CD4-positive, alpha-beta T cell (primary cell): ENCODE measurements around the gene IL17C. TPM values are rescaled to one million over a fixed set of nuclear protein-coding genes. Genes with fewer than 3 reads are reported as not detected.

Source experiments
- ATAC-seq: fragments of 200-7000 bp; cut with Tn5 transposase; one replicate; pipeline ENCODE4 v1.10.0; 2022; ENCODE audit warnings: mild to moderate bottlenecking; ENCODE audit not compliant: poor library complexity
- CTCF ChIA-PET: fragments of 350-600 bp; sonication (Branson Sonifier 250); formaldehyde crosslinking; loops from one replicate; lab custom pipeline; 2021; ENCODE audit warnings: antibody characterized with exemption, inconsistent platforms; lab: Charles Lee
- POLR2A ChIA-PET: fragments of 350-600 bp; sonication (Branson Sonifier 250); formaldehyde crosslinking; loops from one replicate; lab custom pipeline; 2021; ENCODE audit warnings: antibody characterized with exemption, inconsistent platforms; lab: Charles Lee
- DNase-seq, 14 experiments: peaks; one replicate each; pipeline ENCODE4 v3.0.0-alpha.2; 2013 to 2020; ENCODE audit warnings: mixed read lengths in 2 of 14
- H3K27ac ChIP-seq, 2 donors: one replicate each; pipeline versions ENCODE4 v1.5.1 to v1.7.0; 2013; ENCODE audit warnings: low read length in 2 of 2, low read depth in 1 of 2, mild to moderate bottlenecking in 1 of 2
- H3K27me3 ChIP-seq, 2 experiments: 1 replicate in 1 of 2; 2 replicates in 1 of 2; pipeline versions ENCODE4 v1.6.1 to v1.7.0; 2013; ENCODE audit warnings: low read length in 2 of 2, control low read depth in 1 of 2, mild to moderate bottlenecking in 1 of 2, moderate library complexity in 1 of 2; ENCODE audit not compliant: insufficient read depth in 2 of 2, control insufficient read depth in 1 of 2
- H3K36me3 ChIP-seq: one replicate; pipeline ENCODE4 v1.6.1; 2013; ENCODE audit warnings: low read length, control low read depth; ENCODE audit not compliant: insufficient read depth
- H3K4me1 ChIP-seq: one replicate; pipeline ENCODE4 v1.6.1; 2013; ENCODE audit warnings: low read length, control low read depth; ENCODE audit not compliant: insufficient read depth
- H3K4me3 ChIP-seq: one replicate; pipeline ENCODE4 v1.5.1; 2013; ENCODE audit warnings: mild to moderate bottlenecking, low read length, moderate library complexity
- H3K9me3 ChIP-seq, 2 experiments: 1 replicate in 1 of 2; 2 replicates in 1 of 2; pipeline versions ENCODE4 v1.6.1 to v1.7.0; 2013; ENCODE audit warnings: low read length in 2 of 2, mild to moderate bottlenecking in 2 of 2, control low read depth in 1 of 2, moderate library complexity in 1 of 2; ENCODE audit not compliant: control insufficient read depth in 1 of 2, insufficient read depth in 1 of 2
- H3K27ac Mint-ChIP-seq: one replicate; pipeline ENCODE4 v1.8.0; 2020; ENCODE audit warnings: mixed read lengths
- H3K27me3 Mint-ChIP-seq: one replicate; pipeline ENCODE4 v1.8.0; 2021; ENCODE audit warnings: mixed read lengths
- H3K36me3 Mint-ChIP-seq: one replicate; pipeline ENCODE4 v1.8.0; 2021; ENCODE audit warnings: low read depth, mixed read lengths
- H3K4me1 Mint-ChIP-seq: one replicate; pipeline ENCODE4 v1.8.0; 2021; ENCODE audit warnings: low read depth, mixed read lengths
- H3K4me3 Mint-ChIP-seq: one replicate; pipeline ENCODE4 v1.8.0; 2020; ENCODE audit warnings: mild to moderate bottlenecking, mixed read lengths
- H3K9me3 Mint-ChIP-seq: one replicate; pipeline ENCODE4 v1.8.0; 2020; ENCODE audit warnings: mixed read lengths
- intact Hi-C, 2 experiments: fragments of 100-400 bp; cut with DNase I in 1 of 2; cut with micrococcal nuclease in 1 of 2; formaldehyde crosslinking; loops; one replicate each; pipeline versions ENCODE4 v1.15.1 to v1.9.0; 2023 to 2025; cut with DNase I, micrococcal nuclease
- total RNA-seq, 174 experiments: library from RNA in 2 of 174; stranded (reverse) in 2 of 174; gene quantifications; one replicate each; pipeline ENCODE4 v1.2.3 and lab custom pipeline; 2021 to 2026
- TF ChIP-seq, protein P1 (sequence below): fragments of 200-600 bp; IDR thresholded peaks from one replicate; pipeline ENCODE4 v1.8.0; 2022; ENCODE audit warnings: antibody characterized with exemption, mild to moderate bottlenecking

The IL17C gene
- total RNA-seq, 2 experiments from 2014 or later = 0.77 TPM; not detected in 1

DNA sequence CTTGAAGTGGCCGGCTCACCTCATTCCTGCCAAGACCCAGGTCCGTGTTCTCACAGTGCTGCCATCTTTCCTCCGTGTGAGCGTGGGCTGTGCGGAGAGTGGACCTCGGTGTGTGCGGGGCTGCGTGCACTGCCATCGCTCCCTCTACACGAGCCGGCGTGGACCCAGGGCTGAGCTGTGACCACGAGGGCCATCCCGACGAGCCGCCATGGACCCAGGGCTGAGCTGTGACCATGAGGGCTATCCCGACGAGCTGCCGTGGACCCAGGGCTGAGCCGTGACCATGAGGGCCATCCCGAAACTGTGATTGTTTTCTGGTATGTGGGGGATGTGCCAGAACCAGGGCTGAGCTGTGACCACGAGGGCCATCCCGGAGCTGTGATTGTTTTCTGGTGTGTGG, 33.4 kb downstream of the IL17C start:
- no peaks in the 10 kb centered on the region for H3K4me1 Mint-ChIP-seq
- no peak overlapping the region for H3K4me3 Mint-ChIP-seq
- H3K4me1 ChIP-seq = no peaks in the 10 kb centered on the region
- TF ChIP-seq, protein P1, sequence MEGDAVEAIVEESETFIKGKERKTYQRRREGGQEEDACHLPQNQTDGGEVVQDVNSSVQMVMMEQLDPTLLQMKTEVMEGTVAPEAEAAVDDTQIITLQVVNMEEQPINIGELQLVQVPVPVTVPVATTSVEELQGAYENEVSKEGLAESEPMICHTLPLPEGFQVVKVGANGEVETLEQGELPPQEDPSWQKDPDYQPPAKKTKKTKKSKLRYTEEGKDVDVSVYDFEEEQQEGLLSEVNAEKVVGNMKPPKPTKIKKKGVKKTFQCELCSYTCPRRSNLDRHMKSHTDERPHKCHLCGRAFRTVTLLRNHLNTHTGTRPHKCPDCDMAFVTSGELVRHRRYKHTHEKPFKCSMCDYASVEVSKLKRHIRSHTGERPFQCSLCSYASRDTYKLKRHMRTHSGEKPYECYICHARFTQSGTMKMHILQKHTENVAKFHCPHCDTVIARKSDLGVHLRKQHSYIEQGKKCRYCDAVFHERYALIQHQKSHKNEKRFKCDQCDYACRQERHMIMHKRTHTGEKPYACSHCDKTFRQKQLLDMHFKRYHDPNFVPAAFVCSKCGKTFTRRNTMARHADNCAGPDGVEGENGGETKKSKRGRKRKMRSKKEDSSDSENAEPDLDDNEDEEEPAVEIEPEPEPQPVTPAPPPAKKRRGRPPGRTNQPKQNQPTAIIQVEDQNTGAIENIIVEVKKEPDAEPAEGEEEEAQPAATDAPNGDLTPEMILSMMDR = no peak
- intact Hi-C loops = no loop called here
- no peak overlapping the region for H3K27ac ChIP-seq
- peaks cover 5% of the 10 kb centered on the region for H3K36me3 Mint-ChIP-seq
- CTCF ChIA-PET = no interaction called here
- H3K27me3 Mint-ChIP-seq = no peaks in the 10 kb centered on the region
- H3K27me3 ChIP-seq = no peaks in the 10 kb centered on the region
- no peak for DNase-seq
- no peak for ATAC-seq
- no peaks in the 10 kb centered on the region for H3K9me3 Mint-ChIP-seq
- no peak overlapping the region for H3K27ac Mint-ChIP-seq
- POLR2A ChIA-PET = no interaction called here
- no peak overlapping the region for H3K4me3 ChIP-seq
- no peaks in the 10 kb centered on the region for H3K9me3 ChIP-seq
- peaks cover 11% of the 10 kb centered on the region for H3K36me3 ChIP-seq

DNA sequence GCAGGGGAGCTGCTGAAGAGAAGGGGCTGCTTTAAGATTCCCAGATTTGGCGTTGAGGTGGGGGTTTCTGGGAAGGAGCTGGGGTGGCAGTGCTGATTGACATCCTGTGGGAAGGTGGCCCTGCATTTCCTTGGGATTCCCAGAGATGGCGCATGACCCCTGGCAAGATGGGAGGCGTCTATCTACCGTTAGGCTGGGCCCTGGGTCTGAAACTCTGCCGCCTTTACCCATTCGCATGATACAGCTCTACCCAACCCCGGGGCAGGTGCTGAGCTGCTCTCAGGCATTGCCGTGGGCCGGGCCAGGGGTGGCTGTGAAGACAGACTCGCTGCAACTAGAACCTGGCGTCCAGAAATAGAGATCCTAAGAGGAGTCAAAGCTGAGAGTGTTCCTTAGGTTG, 34.4 kb downstream of the IL17C start:
- no peak overlapping the region for H3K4me3 Mint-ChIP-seq
- H3K27me3 ChIP-seq = no peaks in the 10 kb centered on the region
- intact Hi-C loops = no loop called here
- H3K27ac Mint-ChIP-seq = no peak overlapping the region
- no peak overlapping the region for H3K27ac ChIP-seq
- DNase-seq (no peak), ATAC-seq (no peak)
- peaks cover 8% of the 10 kb centered on the region for H3K36me3 Mint-ChIP-seq
- TF ChIP-seq, protein P1 = no peak
- ChIA-PET POLR2A (interaction anchor here (0.6 to 1.2 kb wide), 3 partner anchors 9 to 12 kb away, joined by 3 to 4 read pairs (median 3); no protein-coding TSS in a partner anchor), CTCF (interaction anchor here (0.8 kb wide), 1 partner anchor 12 kb away, joined by 3 read pairs; no protein-coding TSS in a partner anchor)
- H3K4me1 Mint-ChIP-seq = no peaks in the 10 kb centered on the region
- no peaks in the 10 kb centered on the region for H3K9me3 ChIP-seq
- H3K4me3 ChIP-seq = no peak overlapping the region
- H3K27me3 Mint-ChIP-seq = no peaks in the 10 kb centered on the region
- no peaks in the 10 kb centered on the region for H3K9me3 Mint-ChIP-seq
- H3K4me1 ChIP-seq = no peaks in the 10 kb centered on the region
- peaks cover 21% of the 10 kb centered on the region for H3K36me3 ChIP-seq

DNA sequence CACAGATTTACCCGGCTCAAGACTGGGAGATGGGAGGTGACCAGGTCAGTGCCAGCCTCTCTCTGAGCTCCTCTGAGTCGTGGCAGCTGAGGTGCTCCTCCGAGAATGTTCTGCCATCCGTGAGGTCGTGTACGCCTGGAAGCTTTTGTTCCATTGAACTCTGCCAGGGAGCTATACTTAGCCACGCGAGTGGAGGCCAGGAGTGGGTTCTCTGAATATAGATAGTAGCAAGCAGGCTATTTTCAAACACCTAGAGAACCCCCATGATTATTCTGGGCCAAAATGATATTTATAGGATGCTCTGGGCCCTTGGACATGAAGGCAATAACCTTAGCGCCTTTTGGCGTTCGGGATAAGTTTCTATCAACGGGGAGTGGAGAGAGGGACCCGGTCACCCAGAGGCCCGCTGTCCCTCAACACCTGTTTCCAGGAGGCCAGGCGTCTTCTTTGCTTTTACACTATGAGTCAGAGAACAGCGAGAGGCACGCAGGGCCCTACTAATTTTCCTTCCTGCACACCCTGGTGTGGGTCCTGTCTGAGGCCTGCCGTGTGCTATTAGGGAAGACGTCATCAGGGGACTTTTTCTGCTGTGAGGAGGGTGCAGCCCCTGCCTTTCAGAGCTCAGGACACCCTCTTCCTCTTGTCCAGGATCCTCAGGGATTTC, 35.5 kb downstream of the IL17C start:
- Histone ChIP-seq H3K4me1 (peaks cover 2% of the 10 kb centered on the region), H3K9me3 (no peaks in the 10 kb centered on the region), H3K4me3 (no peak overlapping the region), H3K36me3 (peaks cover 31% of the 10 kb centered on the region), H3K27me3 (no peaks in the 10 kb centered on the region), H3K27ac (no peak overlapping the region)
- TF ChIP-seq, protein P1 = no peak
- ChIA-PET CTCF (interaction anchor here (0.8 kb wide), 1 partner anchor 11 kb away, joined by 3 read pairs; no protein-coding TSS in a partner anchor), POLR2A (no interaction called here)
- Mint-ChIP-seq H3K4me3 (no peak overlapping the region), H3K36me3 (peaks cover 19% of the 10 kb centered on the region), H3K4me1 (no peaks in the 10 kb centered on the region), H3K27me3 (no peaks in the 10 kb centered on the region), H3K27ac (no peak overlapping the region), H3K9me3 (no peaks in the 10 kb centered on the region)
- no peak for DNase-seq
- ATAC-seq = no peak
- intact Hi-C loops = no loop called here
